ENCODE data around the gene NRM. TPM values are rescaled to one million over a fixed set of nuclear protein-coding genes. Genes with fewer than 3 reads are reported as not detected.
A peak's percentile ranks its signal among the peaks of the same experiment; 100 is the strongest.

NRM gene
- total and polyA plus RNA-seq, 2 of the 13 experiments (the other 11 are each of a cell fraction or from before 2014, with no cell fraction given) = 12.5 to 16.0 TPM

DNA sequence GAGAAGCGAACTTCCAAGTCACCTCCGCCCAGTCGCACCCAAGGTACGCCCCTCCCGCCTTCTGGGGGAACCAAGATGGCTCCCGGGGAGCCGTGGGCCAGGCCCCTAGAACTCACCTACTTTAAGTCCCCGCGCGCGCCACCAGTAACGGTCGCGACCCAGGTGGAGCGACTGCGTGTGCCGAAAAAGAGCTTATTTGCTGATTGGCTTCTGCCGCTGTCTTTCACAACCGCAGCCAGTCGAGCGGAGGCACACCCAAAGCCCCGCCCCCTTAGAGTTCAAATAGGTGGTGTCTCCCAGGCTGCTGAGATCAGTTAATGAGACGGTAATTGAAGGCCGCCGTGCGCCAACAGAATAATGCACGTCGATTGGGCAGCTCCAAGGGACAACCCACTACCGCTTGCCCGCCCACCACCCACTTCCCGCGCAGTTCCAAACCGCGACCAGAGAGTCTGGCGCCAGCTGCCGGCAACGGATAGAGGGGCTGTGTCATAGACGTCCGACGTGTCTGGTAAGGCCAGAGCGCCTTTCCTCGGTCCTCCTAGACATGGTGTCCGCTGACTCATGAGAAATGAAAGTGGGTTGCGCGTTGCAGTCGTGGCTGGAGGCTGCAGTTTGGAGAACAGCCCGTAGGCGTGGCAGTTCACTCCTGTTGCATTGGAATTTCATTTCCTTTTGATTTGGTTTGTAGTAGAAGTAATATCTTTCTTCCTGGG is 26.5 kb upstream of the NRM start, which contains the start of gene MDC1 (continued):
- TF ChIP-seq ZNF557 (CRISPR knock-in tag; IDR thresholded peaks at IDR 0.05) (peak; percentile 93), U2AF2 (IDR thresholded peaks at IDR 0.05; ENCODE audit: low read depth, low read length) (no peak), POLR2AphosphoS5 (IDR thresholded peaks at IDR 0.05; ENCODE audit: low read depth, low read length) (peak; percentile 91), REPIN1 (CRISPR knock-in tag; IDR thresholded peaks at IDR 0.05; ENCODE audit: borderline replicate concordance, low read depth) (peak; percentile 99; the same call in 1 of the 2 replicates), YEATS4 (CRISPR knock-in tag; IDR thresholded peaks at IDR 0.05; ENCODE audit: borderline replicate concordance) (peak; percentile 97), PAX8 (CRISPR knock-in tag; IDR thresholded peaks at IDR 0.05; ENCODE audit: borderline replicate concordance) (peak; percentile 81; the same call in 1 of the 2 replicates), TBL1XR1 (IDR thresholded peaks at IDR 0.05; ENCODE audit: borderline replicate concordance, low read length, partially characterized antibody) (no peak), ZNF33A (CRISPR knock-in tag; IDR thresholded peaks at IDR 0.05; ENCODE audit: borderline replicate concordance) (no peak; the same call in 1 of the 2 replicates), ARNT2 (CRISPR knock-in tag; IDR thresholded peaks at IDR 0.05; ENCODE audit: low read depth) (peak; percentile 97), GLMP (CRISPR knock-in tag; IDR thresholded peaks at IDR 0.05; ENCODE audit: borderline replicate concordance) (no peak), CSRNP1 (CRISPR knock-in tag; IDR thresholded peaks at IDR 0.05) (peak; percentile 94), CENPX (CRISPR knock-in tag; IDR thresholded peaks at IDR 0.05) (no peak), REST (IDR thresholded peaks at IDR 0.05; ENCODE audit: borderline replicate concordance in 1 of 2, low read depth in 1 of 2, low read length in 2 of 2) (peak in 1 of 2 experiments; percentile 75; a peak in 2 of 4 replicates), ZNF34 (CRISPR knock-in tag; IDR thresholded peaks at IDR 0.05; ENCODE audit: borderline replicate concordance) (peak; percentile 63; the same call in 1 of the 2 replicates), ZNF850 (CRISPR knock-in tag; conservative IDR thresholded peaks at IDR 0.05) (no peak), ATF2 (CRISPR knock-in tag; IDR thresholded peaks at IDR 0.05) (peak; percentile 97), MEIS2 (CRISPR knock-in tag; IDR thresholded peaks at IDR 0.05) (peak; percentile 90), ZNF639 (CRISPR knock-in tag; conservative IDR thresholded peaks at IDR 0.05) (peak; percentile 96), ZNF138 (CRISPR knock-in tag; IDR thresholded peaks at IDR 0.05; ENCODE audit: low read depth) (peak; percentile 83; the same call in 1 of the 2 replicates)

All from HepG2 (cell line).